Fibroblast of skin of left quadriceps (primary cell): Measurements from ENCODE around the gene TMEM45A.
"Not testable (repeated sequence)": the region's sequence is repeated elsewhere in the genome, so short reads cannot be mapped to it uniquely, and the experiment has no call there.

Experiments used
- DNase-seq, 2 experiments: peaks; one replicate each; pipeline ENCODE4 v3.0.0-alpha.2; 2013; ENCODE audit warnings: low read depth in 2 of 2

The TMEM45A gene

GRCh38 chr3:100533176-100533575, 40.8 kb downstream of the TMEM45A start:
- DNase-seq, result peak; percentile 92 to 93

- DNase-seq, result no peak
Measured at GRCh38 chr3:100535610-100535943, 43.2 kb downstream of the TMEM45A start.

- DNase-seq, result no peak
Measured at GRCh38 chr3:100536093-100536492, 43.7 kb downstream of the TMEM45A start.

- DNase-seq, result no peak
Measured at GRCh38 chr3:100537646-100538338, 45.4 kb downstream of the TMEM45A start.

- DNase-seq, result no peak
Measured at GRCh38 chr3:100538339-100538706, 45.9 kb downstream of the TMEM45A start.

GRCh38 chr3:100540791-100541334, 48.4 kb downstream of the TMEM45A start:
- DNase-seq, result no peak

- not testable (repeated sequence) for DNase-seq
Measured at GRCh38 chr3:100541428-100541827, 49.0 kb downstream of the TMEM45A start.

GRCh38 chr3:100545371-100545770, 53.0 kb downstream of the TMEM45A start:
- DNase-seq, result no peak

- DNase-seq, result no peak
Measured at GRCh38 chr3:100546020-100546744, 53.8 kb downstream of the TMEM45A start.

- DNase-seq, result no peak
Measured at GRCh38 chr3:100548053-100548452, 55.6 kb downstream of the TMEM45A start.

- DNase-seq, result no peak
Measured at GRCh38 chr3:100553618-100554372, 61.4 kb downstream of the TMEM45A start.

- no peak for DNase-seq
Measured at GRCh38 chr3:100554373-100554676, 61.9 kb downstream of the TMEM45A start.

GRCh38 chr3:100556673-100557310, 64.4 kb downstream of the TMEM45A start:
- DNase-seq, result peak; percentile 67 to 72

- DNase-seq, result no peak
Measured at GRCh38 chr3:100558233-100558632, 65.8 kb downstream of the TMEM45A start.

- DNase-seq, result no peak
Measured at GRCh38 chr3:100560426-100560825, 68.0 kb downstream of the TMEM45A start.

- DNase-seq, result peak; percentile 77
Measured at GRCh38 chr3:100561459-100562158, 69.2 kb downstream of the TMEM45A start.

GRCh38 chr3:100562224-100562857, 69.9 kb downstream of the TMEM45A start:
- DNase-seq, result no peak

- DNase-seq, result no peak
Measured at GRCh38 chr3:100563228-100563627, 70.8 kb downstream of the TMEM45A start.

GRCh38 chr3:100563652-100564211, 71.3 kb downstream of the TMEM45A start:
- no peak for DNase-seq

- no peak for DNase-seq
Measured at GRCh38 chr3:100570811-100571210, 78.4 kb downstream of the TMEM45A start.

GRCh38 chr3:100574536-100574935, 82.1 kb downstream of the TMEM45A start:
- no peak for DNase-seq
